Testis (tissue), 3 donors: ENCODE data around the gene AGRN. TPM values are rescaled to one million over a fixed set of nuclear protein-coding genes. Genes with fewer than 3 reads are reported as not detected.
"Not testable (repeated sequence)": the region's sequence is repeated elsewhere in the genome, so short reads cannot be mapped to it uniquely, and the experiment has no call there.

ENCODE experiments used
- DNase-seq: peaks from one replicate; pipeline ENCODE4 v3.0.0-alpha.2; 2019
- H3K27ac ChIP-seq, 2 donors: fragments of 200-600 bp; sonication (generic); one replicate each; pipeline ENCODE4 v1.5.1; 2019
- H3K27me3 ChIP-seq: fragments of 200-600 bp; sonication (generic); one replicate; pipeline ENCODE4 v1.5.1; 2019
- H3K36me3 ChIP-seq: fragments of 200-600 bp; sonication (generic); one replicate; pipeline ENCODE4 v1.5.1; 2017; ENCODE audit warnings: low read depth; ENCODE audit errors: missing control alignments
- H3K4me1 ChIP-seq: fragments of 200-600 bp; sonication (generic); one replicate; pipeline ENCODE4 v1.5.1; 2019
- H3K4me3 ChIP-seq, 2 donors: fragments of 200-600 bp; sonication (generic); one replicate each; pipeline ENCODE4 v1.5.1; 2017 to 2019
- H3K9me3 ChIP-seq: fragments of 200-600 bp; sonication (generic); one replicate; pipeline ENCODE4 v1.5.1; 2017
- POLR2A ChIP-seq: fragments of 450-650 bp; IDR thresholded peaks from one replicate; pipeline ENCODE4 v1.6.1; 2017; ENCODE audit warnings: antibody characterized with exemption, mild to moderate bottlenecking, moderate library complexity
- WGBS, 2 donors: methylation state at CpG; one replicate each; pipeline ENCODE4 v1.1.5; 2018; 5-methylcytosine and 5-hydroxymethylcytosine counted together
- intact Hi-C: fragments of 100-400 bp; cut with DNase I; formaldehyde crosslinking; loops from one replicate; pipeline ENCODE4 v1.15.1; 2023; ENCODE audit warnings: low total_unique reads
- polyA plus RNA-seq: library from polyadenylated mRNA; stranded (reverse); fragments of 350-450 nt; fragmentation: Illumina TruSeq; extraction: RNeasy Lipid Tissue Mini Kit (QIAGEN cat#74804); gene quantifications from one replicate; pipeline ENCODE4 v1.2.3, GENCODE V29; 2014; ENCODE audit warnings: low read depth, low replicate concordance; ENCODE audit not compliant: insufficient read depth
- total RNA-seq, 2 donors: library from RNA; depleted of rRNA; stranded (reverse); fragments of >200 nt; gene quantifications; one replicate each; pipeline ENCODE4 v1.2.3, GENCODE V29; 2016
- TF ChIP-seq, protein P1 (sequence below), 3 experiments: fragments of 450-650 bp in 2 of 3; fragments of 200-600 bp in 1 of 3; sonication (generic) in 1 of 3; IDR thresholded peaks; one replicate each; pipeline ENCODE4 v1.5.1; 2016 to 2019; ENCODE audit warnings: antibody characterized with exemption in 3 of 3, mild to moderate bottlenecking in 2 of 3, moderate library complexity in 1 of 3

Gene AGRN
- total and polyA plus RNA-seq, 3 donors from 2014 or later, result 48.9 to 108 (median 99.4) TPM

DNA sequence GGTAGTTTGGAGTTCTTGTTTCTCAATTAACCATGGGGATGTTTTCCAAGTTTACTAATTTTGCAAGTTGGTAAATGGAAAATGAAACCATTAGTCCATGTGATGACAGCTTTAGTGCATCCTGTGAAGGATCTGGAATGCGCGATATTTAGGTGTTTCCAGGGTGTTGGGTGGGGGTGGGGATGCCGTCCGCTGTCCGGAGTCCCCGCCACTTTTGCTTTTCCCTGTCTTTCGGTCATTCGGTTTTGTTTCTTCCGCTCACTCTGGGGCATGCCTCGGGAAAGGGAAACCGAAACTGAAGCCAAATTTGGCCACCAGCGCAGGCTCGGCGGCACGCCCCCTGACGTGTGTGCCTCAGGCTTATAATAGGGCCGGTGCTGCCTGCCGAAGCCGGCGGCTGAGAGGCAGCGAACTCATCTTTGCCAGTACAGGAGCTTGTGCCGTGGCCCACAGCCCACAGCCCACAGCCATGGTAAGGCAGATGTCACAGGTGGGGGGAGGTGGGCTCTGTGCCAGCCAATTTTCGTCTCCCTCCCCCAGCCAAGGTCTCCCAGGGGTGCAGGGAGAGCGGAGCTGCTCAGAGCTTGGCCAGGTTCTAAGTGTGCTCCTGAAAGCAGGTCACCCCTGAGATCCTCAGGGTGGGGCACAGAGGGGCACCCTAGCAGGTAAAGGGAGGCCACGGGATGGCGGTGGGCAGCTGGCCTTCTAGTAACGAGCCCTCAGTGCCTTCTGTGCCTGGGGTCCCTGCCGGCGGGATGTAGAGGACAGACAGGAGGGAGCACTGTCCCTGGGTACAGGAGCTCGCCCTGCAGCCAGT, 6.6 kb upstream of the AGRN start, which contains the start of gene ISG15:
Gene ISG15 (plus strand): TSS at position 393 of the 817 bp plus-strand sequence. CDS start 77 bp downstream, at position 470.
- DNase-seq, result peak; percentile 93
- 33 to 40% methylated on average over 28 to 30 of the region's 30 CpGs for WGBS, 2 donors
- no peaks in the 10 kb centered on the region for H3K36me3 ChIP-seq
- TF ChIP-seq POLR2A, result peak; percentile 40
- TF ChIP-seq, protein P1, sequence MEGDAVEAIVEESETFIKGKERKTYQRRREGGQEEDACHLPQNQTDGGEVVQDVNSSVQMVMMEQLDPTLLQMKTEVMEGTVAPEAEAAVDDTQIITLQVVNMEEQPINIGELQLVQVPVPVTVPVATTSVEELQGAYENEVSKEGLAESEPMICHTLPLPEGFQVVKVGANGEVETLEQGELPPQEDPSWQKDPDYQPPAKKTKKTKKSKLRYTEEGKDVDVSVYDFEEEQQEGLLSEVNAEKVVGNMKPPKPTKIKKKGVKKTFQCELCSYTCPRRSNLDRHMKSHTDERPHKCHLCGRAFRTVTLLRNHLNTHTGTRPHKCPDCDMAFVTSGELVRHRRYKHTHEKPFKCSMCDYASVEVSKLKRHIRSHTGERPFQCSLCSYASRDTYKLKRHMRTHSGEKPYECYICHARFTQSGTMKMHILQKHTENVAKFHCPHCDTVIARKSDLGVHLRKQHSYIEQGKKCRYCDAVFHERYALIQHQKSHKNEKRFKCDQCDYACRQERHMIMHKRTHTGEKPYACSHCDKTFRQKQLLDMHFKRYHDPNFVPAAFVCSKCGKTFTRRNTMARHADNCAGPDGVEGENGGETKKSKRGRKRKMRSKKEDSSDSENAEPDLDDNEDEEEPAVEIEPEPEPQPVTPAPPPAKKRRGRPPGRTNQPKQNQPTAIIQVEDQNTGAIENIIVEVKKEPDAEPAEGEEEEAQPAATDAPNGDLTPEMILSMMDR (IDR thresholded peaks at IDR 0.05), result no peak
- intact Hi-C loops, result no loop called here
- peak within 1 kb of the TSS; percentile 64 to 84 for H3K27ac ChIP-seq
- H3K4me3 ChIP-seq, result peak within 1 kb of the TSS; percentile 56
- no peaks in the 10 kb centered on the region for H3K9me3 ChIP-seq
- H3K27me3 ChIP-seq, result no peaks in the 10 kb centered on the region
- peaks cover 10% of the 10 kb centered on the region for H3K4me1 ChIP-seq

DNA sequence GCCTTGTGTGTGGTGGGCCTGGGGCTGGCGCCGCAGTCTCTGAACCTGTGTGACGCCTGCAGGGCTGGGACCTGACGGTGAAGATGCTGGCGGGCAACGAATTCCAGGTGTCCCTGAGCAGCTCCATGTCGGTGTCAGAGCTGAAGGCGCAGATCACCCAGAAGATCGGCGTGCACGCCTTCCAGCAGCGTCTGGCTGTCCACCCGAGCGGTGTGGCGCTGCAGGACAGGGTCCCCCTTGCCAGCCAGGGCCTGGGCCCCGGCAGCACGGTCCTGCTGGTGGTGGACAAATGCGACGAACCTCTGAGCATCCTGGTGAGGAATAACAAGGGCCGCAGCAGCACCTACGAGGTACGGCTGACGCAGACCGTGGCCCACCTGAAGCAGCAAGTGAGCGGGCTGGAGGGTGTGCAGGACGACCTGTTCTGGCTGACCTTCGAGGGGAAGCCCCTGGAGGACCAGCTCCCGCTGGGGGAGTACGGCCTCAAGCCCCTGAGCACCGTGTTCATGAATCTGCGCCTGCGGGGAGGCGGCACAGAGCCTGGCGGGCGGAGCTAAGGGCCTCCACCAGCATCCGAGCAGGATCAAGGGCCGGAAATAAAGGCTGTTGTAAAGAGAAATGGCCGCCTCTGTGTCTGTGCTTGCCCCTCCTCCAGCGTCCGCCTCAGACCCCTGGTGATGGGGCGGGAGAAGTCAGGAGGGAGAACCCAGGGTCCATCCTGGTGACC, 5.8 kb upstream of the AGRN start:
- 81 to 85% methylated on average over 19 to 41 of the region's 41 CpGs for WGBS, 2 donors
- TF ChIP-seq, protein P1 (IDR thresholded peaks at IDR 0.05), result no peak
- TF ChIP-seq POLR2A, result no peak
- Histone ChIP-seq H3K36me3 (no peaks in the 10 kb centered on the region), H3K4me1 (peaks cover 14% of the 10 kb centered on the region), H3K4me3 (peak overlapping the region; percentile 56), H3K9me3 (no peaks in the 10 kb centered on the region), H3K27me3 (no peaks in the 10 kb centered on the region), H3K27ac (peak overlapping the region; percentile 64 to 84)
- no peak for DNase-seq
- intact Hi-C loops, result no loop called here

DNA sequence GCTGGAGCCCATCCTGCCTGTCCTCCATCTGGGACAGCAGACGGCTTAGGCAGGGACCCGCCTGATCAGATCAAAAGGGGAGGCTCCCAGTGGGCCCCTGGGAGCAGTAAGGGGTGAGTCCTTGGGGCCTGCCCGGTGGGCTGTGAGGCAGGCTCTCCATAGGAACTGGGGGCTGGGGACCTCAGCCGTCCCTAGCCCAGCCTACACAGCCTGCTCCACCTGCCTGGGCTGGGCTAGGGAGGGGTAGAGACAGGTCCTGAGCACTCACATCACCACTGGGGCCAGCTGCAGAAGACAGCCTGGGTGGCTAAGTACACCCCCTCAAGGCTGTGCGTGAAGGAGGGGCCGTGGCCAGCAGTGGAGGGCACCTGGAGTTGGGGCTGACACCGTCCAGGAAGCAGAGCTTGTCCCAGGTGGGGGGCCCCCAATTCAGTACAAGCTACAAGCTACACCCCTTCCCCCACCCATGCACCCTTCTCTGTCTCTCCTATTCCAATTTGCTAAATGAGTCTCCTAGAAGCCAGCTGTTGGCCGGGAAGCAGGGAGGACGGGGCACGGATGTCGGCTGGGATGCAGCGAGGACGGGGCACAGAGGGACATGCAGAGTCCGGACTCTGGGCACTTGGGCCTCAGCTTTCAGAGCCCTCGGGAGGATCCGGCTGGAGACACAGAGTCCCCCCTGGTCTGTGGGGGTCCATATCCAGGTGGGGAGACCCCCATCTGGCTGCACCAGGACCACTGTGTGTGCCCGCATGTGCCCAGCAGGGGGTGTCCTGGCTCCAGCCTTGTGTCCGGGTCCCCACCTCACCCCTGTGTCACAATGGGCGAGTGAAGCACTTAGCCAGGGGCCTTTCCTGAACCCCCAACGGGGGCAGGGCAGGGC, 4.9 kb upstream of the AGRN start:
- TF ChIP-seq POLR2A, result no peak
- TF ChIP-seq, protein P1 (IDR thresholded peaks at IDR 0.05), result no peak
- Histone ChIP-seq H3K4me1 (peaks cover 14% of the 10 kb centered on the region), H3K27me3 (no peaks in the 10 kb centered on the region), H3K4me3 (no peak overlapping the region), H3K27ac (no peak overlapping the region), H3K36me3 (no peaks in the 10 kb centered on the region), H3K9me3 (no peaks in the 10 kb centered on the region)
- intact Hi-C loops, result no loop called here
- WGBS, 2 donors, result 76 to 91% methylated on average over 17 to 20 of the region's 20 CpGs
- no peak for DNase-seq

DNA sequence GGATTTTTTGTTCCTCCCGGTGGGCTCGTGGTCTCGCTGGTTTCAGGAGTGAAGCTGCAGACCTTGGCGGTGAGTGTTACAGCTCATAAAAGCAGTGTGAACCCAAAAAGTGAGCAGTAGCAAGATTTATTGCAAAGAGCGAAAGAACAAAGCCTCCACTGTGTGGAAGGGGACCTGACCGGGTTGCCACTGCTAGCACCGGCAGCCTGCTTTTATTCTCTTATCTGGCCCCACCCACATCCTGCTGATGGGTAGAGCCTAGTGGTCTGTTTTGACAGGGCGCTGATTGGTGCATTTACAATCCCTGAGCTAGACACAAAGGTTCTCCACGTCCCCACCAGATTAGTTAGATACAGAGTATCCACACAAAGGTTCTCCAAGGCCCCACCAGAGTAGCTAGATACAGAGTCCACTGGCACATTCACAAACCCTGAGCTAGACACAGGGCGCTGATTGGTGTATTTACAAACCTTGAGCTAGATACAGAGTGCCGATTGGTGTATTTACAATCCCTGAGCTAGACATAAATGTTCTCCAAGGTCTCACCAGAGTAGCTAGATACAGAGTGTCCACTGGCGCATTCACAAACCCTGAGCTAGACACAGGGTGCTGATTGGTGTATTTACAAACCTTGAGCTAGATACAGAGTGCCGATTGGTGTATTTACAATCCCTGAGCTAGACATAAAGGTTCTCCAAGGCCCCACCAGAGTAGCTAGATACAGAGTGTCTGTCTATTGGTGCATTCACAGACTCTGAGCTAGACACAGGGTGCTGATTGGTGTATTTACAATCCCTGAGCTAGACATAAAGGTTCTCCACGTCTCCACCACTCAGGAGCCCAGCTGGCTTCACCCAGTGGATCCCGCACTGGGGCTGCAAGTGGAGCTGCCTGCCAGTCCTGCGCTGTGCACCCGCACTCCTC, 2.3 kb upstream of the AGRN start:
- Histone ChIP-seq H3K4me1 (peaks cover 25% of the 10 kb centered on the region), H3K27ac (peak overlapping the region; percentile 59 to 63)
- H3K36me3 ChIP-seq, H3K27me3 ChIP-seq, H3K9me3 ChIP-seq, intact Hi-C loops, H3K4me3 ChIP-seq: not testable (repeated sequence)
- DNase-seq, result peak; percentile 88
- 59 to 69% methylated on average over 14 to 17 of the region's 17 CpGs for WGBS, 2 donors

DNA sequence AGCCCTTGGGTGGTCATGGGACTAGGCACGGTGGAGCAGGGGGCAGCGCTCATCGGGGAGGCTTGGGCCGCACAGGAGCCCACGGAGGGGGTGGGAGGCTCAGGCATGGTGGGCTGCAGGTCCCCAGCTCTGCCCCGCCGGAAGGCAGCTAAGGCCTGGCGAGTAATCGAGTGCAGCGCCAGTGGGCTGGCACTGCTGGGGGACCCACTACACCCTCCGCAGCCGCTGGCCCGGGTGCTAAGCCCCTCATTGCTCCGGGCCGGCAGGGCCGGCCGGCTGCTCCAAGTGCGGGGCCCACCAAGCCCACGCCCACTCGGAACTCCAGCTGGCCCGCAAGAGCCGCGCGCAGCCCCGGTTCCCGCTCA, 1.6 kb upstream of the AGRN start:
- intact Hi-C loops, H3K4me3 ChIP-seq, H3K9me3 ChIP-seq, DNase-seq, H3K36me3 ChIP-seq, H3K27me3 ChIP-seq: not testable (repeated sequence)
- 50 to 68% methylated on average over 2 to 26 of the region's 26 CpGs for WGBS, 2 donors
- peaks cover 25% of the 10 kb centered on the region for H3K4me1 ChIP-seq
- H3K27ac ChIP-seq, result peak overlapping the region in 1 of 2 donors; percentile 24
